Aorta (tissue), 5 donors: ENCODE measurements around the gene ARPC1A. TPM values are rescaled to one million over a fixed set of nuclear protein-coding genes. Genes with fewer than 3 reads are reported as not detected.

ENCODE experiments used
- ATAC-seq: fragments of 200-7000 bp; cut with Tn5 transposase; one replicate; pipeline ENCODE4 v1.9.1; 2022; ENCODE audit warnings: moderate library complexity; ENCODE audit not compliant: low FRiP score
- DNase-seq, 2 donors: peaks; one replicate each; pipeline ENCODE4 v3.0.0-alpha.2; 2020
- H3K27ac ChIP-seq, 2 donors: one replicate each; pipeline ENCODE4 v1.5.1; 2013; ENCODE audit warnings: low read length in 2 of 2, mild to moderate bottlenecking in 2 of 2, moderate library complexity in 2 of 2, control low read depth in 1 of 2, inconsistent platforms in 1 of 2, low read depth in 1 of 2
- H3K27me3 ChIP-seq, 2 donors: one replicate each; pipeline ENCODE4 v1.6.1; 2013; ENCODE audit warnings: control low read depth in 1 of 2, low read length in 1 of 2, mild to moderate bottlenecking in 1 of 2, moderate library complexity in 1 of 2; ENCODE audit not compliant: insufficient read depth in 2 of 2, control insufficient read depth in 1 of 2
- H3K36me3 ChIP-seq, 2 donors: one replicate each; pipeline ENCODE4 v1.6.1; 2013; ENCODE audit warnings: control low read depth in 1 of 2, low read length in 1 of 2, mild to moderate bottlenecking in 1 of 2; ENCODE audit not compliant: insufficient read depth in 2 of 2, control insufficient read depth in 1 of 2
- H3K4me1 ChIP-seq, 2 donors: one replicate each; pipeline ENCODE4 v1.6.1; 2013; ENCODE audit warnings: low read length in 2 of 2, control low read depth in 1 of 2, mild to moderate bottlenecking in 1 of 2, moderate library complexity in 1 of 2; ENCODE audit not compliant: insufficient read depth in 2 of 2, control insufficient read depth in 1 of 2
- H3K4me3 ChIP-seq, 2 donors: one replicate each; pipeline ENCODE4 v1.5.1; 2013; ENCODE audit warnings: low read length in 2 of 2, control low read depth in 1 of 2, mild to moderate bottlenecking in 1 of 2
- H3K9me3 ChIP-seq: one replicate; pipeline ENCODE4 v1.6.1; 2013; ENCODE audit warnings: mild to moderate bottlenecking, low read length; ENCODE audit not compliant: control insufficient read depth
- WGBS, 2 donors: extraction: QIAGEN DNeasy Blood & Tissue Kit; methylation state at CpG; one replicate each; pipeline ENCODE4 v1.1.7; 2013; 5-methylcytosine and 5-hydroxymethylcytosine counted together
- intact Hi-C, 2 donors: fragments of 100-400 bp; cut with DNase I; formaldehyde crosslinking; loops; one replicate each; pipeline versions ENCODE4 v1.14.2 to v1.15.0; 2022
- polyA plus RNA-seq, 2 donors: library from polyadenylated mRNA; stranded (reverse); fragments of 200-250 nt; gene quantifications; one replicate each; pipeline ENCODE4 v1.2.3, GENCODE V29; 2013
- total RNA-seq, 2 donors: library from RNA; stranded (reverse); fragmentation: NEBNext Ultra II Directional; extraction: Animal tissue kit (Norgen Biotek cat#: 25700); gene quantifications; one replicate each; pipeline ENCODE4 v1.2.1, GENCODE V29; 2021
- donor health status: healthy with polysubstance abuse.
- donor health status: Bipolar disorder and iron deficiency.
- donor health status: DM: no; HTN: no; CAD: no.
- donor health status: DM: no; HTN: no; CAD: no.
- donor health status: DM: yes; HTN: yes; CAD: no.

ARPC1A gene
- total and polyA plus RNA-seq, 4 donors = 95.1 to 227 (median 103) TPM

DNA sequence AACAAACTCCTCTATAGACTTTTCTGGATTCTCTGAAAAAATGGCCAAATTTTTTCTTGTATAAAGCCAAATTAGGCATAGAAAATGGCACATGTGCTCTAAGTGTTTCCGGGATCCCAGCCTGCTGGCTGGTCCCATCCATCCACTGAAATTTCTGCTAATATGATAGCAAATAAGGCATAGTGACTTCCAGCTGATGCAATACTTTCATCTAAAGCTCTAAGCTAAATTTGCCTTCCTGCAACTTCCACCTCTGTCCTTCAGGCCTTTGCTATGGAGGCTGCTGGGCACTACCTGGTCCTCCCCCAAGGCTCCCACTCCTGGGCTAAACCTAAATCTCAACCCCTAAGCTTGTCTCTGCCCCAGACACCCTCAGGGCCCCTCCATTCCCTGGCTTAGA lies 32.5 kb upstream of the ARPC1A start:
- ATAC-seq (no peak), DNase-seq (no peak)
- H3K4me3 ChIP-seq = no peak overlapping the region
- no peaks in the 10 kb centered on the region for H3K9me3 ChIP-seq
- 92% methylated on average over 1 of the region's 1 CpG for WGBS, 2 donors
- intact Hi-C loops = no loop called here
- no peak overlapping the region for H3K27ac ChIP-seq
- H3K4me1 ChIP-seq = no peaks in the 10 kb centered on the region
- no peaks in the 10 kb centered on the region for H3K27me3 ChIP-seq
- no peaks in the 10 kb centered on the region for H3K36me3 ChIP-seq

DNA sequence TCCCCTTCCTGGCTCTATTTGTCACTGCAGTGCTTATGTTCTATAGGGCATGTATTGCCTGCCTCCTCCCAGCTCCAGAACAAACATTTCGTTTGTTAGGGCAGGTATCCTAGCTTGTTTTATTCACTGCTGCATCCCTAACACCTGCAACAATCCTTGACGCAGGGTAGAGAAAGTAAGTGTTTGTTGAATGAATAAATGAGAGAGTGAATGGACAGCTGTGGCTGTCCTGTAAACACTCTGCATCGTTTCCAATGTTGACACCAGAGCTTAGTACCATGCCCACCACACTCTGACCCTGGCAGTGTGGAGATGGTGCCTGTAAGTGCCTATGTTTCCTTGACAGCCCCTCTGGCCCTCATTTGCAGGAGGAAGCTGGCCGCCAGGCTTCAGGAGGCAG lies 32.0 kb upstream of the ARPC1A start:
- 85 to 86% methylated on average over 4 of the region's 4 CpGs for WGBS, 2 donors
- Histone ChIP-seq H3K4me3 (no peak overlapping the region), H3K36me3 (no peaks in the 10 kb centered on the region), H3K4me1 (no peaks in the 10 kb centered on the region), H3K9me3 (no peaks in the 10 kb centered on the region), H3K27me3 (no peaks in the 10 kb centered on the region), H3K27ac (no peak overlapping the region)
- intact Hi-C loops = no loop called here
- no peak for DNase-seq
- no peak for ATAC-seq

DNA sequence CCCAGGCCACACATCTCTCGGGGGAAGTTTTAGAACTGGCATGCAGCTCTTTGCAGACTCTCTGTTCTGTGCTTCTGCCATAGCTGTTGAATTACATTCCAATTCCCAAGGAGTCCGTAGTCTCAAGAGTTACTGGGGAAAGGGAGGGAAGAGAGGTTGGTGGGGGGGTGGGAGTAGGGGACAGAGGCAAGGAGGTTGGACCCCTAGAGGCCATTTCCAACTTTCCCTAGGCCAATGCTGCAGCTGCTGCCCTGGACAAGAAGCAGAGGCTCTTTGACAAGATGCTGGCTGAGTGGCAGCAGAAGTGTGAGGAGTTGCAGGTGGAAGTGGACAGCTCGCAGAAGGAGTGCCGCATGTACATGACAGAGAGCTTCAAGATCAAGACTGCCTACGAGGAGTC lies 29.2 kb upstream of the ARPC1A start:
- 84 to 85% methylated on average over 5 of the region's 5 CpGs for WGBS, 2 donors
- intact Hi-C loops = no loop called here
- Histone ChIP-seq H3K9me3 (no peaks in the 10 kb centered on the region), H3K4me1 (no peaks in the 10 kb centered on the region), H3K36me3 (no peaks in the 10 kb centered on the region), H3K27ac (no peak overlapping the region), H3K4me3 (no peak overlapping the region), H3K27me3 (no peaks in the 10 kb centered on the region)
- no peak for ATAC-seq
- no peak for DNase-seq

DNA sequence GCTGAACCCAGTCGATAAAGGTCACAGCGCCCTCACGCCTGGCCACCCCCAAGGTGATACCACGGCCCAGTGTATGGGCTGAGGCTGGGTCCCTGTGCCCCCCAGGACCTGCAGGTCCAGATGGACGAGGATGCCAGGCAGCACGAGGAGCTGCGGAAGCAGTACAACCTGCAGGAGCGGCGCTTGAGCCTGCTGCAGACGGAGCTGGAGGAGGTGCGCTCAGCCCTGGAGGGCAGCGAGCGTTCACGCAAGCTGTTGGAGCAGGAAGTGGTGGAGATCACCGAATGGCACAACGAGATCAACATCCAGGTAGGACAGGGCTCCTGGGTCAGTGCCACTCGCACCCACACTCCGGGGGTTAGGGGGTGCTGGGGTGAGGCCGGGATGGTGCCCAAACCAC lies 24.2 kb upstream of the ARPC1A start:
- H3K9me3 ChIP-seq = no peaks in the 10 kb centered on the region
- ATAC-seq (no peak), DNase-seq (no peak)
- no peaks in the 10 kb centered on the region for H3K4me1 ChIP-seq
- no peaks in the 10 kb centered on the region for H3K27me3 ChIP-seq
- no peaks in the 10 kb centered on the region for H3K36me3 ChIP-seq
- no peak overlapping the region for H3K4me3 ChIP-seq
- intact Hi-C loops = no loop called here
- no peak overlapping the region for H3K27ac ChIP-seq
- 90 to 92% methylated on average over 19 of the region's 19 CpGs for WGBS, 2 donors

DNA sequence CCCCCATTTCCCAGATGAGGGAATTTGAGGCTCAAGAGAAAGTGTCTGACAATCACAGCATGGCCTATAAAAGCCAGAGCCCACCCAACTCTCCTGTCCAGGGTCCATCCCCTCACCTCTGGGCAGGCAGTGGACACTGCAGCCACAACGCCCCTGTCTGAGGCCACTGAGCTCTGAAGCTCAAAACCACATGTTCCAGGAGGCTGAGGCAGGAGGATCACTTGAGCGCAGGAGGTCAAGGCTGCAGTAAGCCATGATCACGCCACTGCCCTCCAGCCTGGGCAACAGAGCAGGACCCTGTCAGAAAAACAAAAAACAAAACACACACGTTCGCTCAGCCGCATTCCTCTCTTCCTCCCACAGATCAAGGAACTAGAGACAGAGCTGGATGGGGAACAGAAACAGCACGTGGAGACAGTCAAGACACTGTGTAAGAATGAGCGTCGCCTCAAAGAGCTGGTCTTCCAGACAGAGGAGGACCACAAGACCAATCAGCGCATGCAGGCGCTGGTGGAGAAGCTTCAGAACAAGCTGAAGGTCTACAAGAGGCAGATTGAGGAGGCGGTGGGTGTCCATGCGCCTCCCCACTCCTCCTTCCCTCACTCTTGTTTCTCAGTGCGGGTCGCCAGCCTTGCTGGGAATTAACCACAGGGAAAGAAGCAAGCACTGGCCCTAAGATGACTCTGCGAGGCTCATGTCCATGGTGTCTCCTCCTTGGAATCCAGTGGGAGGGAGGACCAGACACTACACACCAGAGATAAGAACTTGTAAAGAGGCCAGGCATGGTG lies 20.0 kb upstream of the ARPC1A start:
- 87 to 88% methylated on average over 16 of the region's 16 CpGs for WGBS, 2 donors
- DNase-seq = peak in 1 of 2 donors; percentile 52
- H3K27me3 ChIP-seq = no peaks in the 10 kb centered on the region
- H3K4me1 ChIP-seq = no peaks in the 10 kb centered on the region
- no peak overlapping the region for H3K27ac ChIP-seq
- ATAC-seq = no peak
- no peak overlapping the region for H3K4me3 ChIP-seq
- H3K36me3 ChIP-seq = no peaks in the 10 kb centered on the region
- intact Hi-C loops = no loop called here
- H3K9me3 ChIP-seq = no peaks in the 10 kb centered on the region

DNA sequence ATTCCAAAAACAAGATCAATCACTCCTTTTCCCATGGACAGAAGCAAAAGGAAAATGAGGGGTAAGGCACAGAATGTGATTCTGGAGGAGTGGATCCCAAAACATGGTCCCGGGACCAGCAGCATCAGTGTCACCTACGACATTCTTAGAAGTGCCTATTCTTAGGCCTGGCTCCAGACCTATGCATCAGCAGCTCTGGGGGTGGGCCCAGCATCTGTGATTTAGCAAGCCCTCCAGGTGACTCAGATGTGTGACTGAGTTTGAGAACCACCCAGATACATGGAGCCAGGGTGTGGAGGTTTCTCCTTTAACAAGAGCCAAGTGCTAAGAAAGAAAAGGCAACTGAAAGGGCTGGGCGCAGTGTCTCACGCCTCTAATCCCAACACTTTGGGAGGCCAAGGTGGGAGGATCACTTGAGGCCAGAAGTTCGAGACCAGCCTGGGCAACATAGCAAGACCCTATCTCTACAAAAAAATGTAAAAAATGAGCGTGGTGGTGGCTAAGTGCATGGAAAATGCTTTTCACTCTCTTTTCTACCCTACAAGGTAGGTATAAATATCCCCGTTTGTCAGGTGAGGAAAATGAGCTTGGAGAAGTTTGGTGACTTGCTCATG lies 17.1 kb upstream of the ARPC1A start:
- WGBS, 2 donors = 89 to 90% methylated on average over 7 of the region's 7 CpGs
- no peak for ATAC-seq
- no peak overlapping the region for H3K27ac ChIP-seq
- H3K27me3 ChIP-seq = no peaks in the 10 kb centered on the region
- no peaks in the 10 kb centered on the region for H3K4me1 ChIP-seq
- DNase-seq = peak in 1 of 2 donors; percentile 39
- no peaks in the 10 kb centered on the region for H3K9me3 ChIP-seq
- intact Hi-C loops = no loop called here
- no peaks in the 10 kb centered on the region for H3K36me3 ChIP-seq
- H3K4me3 ChIP-seq = no peak overlapping the region

DNA sequence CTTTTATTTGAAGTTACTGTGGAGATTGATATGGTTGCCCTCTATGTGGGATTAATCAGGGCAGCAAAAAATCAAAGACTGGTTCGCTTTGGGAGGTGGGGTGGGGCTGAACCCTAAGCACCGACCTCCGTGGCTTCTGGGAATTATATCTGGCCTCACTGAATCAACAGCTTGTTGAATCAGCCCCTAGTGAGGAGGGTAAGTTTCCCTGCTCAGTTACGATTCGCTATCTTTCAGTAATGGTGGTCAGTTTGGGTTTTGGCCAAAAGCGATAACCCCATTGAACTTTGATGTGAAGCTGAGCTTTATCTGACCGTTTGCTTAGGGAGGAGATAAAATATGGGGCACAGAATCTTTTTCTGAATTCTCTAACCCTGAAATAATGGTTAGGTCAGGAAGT lies 16.6 kb upstream of the ARPC1A start:
- no peak overlapping the region for H3K27ac ChIP-seq
- no peaks in the 10 kb centered on the region for H3K4me1 ChIP-seq
- no peaks in the 10 kb centered on the region for H3K36me3 ChIP-seq
- H3K27me3 ChIP-seq = no peaks in the 10 kb centered on the region
- ATAC-seq = no peak
- H3K9me3 ChIP-seq = no peaks in the 10 kb centered on the region
- DNase-seq = no peak
- H3K4me3 ChIP-seq = no peak overlapping the region
- intact Hi-C loops = no loop called here
- 91 to 92% methylated on average over 7 of the region's 7 CpGs for WGBS, 2 donors

DNA sequence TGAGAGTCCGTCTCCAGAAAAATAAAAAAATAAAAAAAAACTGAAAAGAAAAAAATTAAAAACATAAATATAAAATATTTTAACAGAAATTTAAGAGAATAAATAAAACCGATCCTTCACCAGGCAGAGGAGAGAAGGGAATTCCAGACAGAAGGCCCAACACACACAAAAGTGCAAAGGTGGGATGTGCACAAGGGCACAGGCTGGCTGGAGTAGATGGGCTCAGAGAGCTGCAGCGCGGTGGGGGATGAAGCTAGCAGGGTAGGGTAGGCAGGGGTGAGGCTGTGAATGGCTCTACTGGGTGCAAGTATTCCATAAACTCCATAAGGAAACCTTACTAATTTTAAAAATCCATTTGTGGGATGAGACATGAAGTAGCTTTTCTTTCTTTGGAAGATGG lies 15.7 kb upstream of the ARPC1A start:
- no peak overlapping the region for H3K27ac ChIP-seq
- intact Hi-C loops = loop anchor here in 1 of 2 donors (5.0 kb wide), 1 partner anchor 168 kb away; the partner anchor contains the start of gene SMURF1
- 95 to 100% methylated on average over 4 of the region's 4 CpGs for WGBS, 2 donors
- H3K4me3 ChIP-seq = no peak overlapping the region
- no peaks in the 10 kb centered on the region for H3K4me1 ChIP-seq
- DNase-seq = no peak
- no peaks in the 10 kb centered on the region for H3K9me3 ChIP-seq
- no peaks in the 10 kb centered on the region for H3K27me3 ChIP-seq
- ATAC-seq = no peak
- H3K36me3 ChIP-seq = no peaks in the 10 kb centered on the region

DNA sequence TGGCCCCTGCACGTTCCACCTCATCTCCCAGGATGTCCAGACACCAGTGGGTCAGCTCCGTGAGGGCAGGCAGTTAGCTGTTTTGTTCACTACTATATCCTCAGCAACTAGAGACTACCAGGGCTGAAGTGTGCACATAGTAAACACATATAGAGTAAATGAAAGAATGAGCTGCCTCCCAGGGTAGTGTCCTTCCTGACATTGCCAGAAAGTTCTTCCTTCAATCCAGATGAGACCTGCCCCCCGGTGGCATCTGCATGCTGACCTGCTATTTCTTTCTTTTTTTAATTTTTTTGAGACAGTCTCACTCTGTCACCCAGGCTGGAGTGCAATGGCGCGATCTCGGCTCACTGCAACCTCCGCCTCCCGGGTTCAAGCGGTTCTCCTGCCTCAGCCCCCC lies 14.0 kb upstream of the ARPC1A start:
- Histone ChIP-seq H3K27ac (no peak overlapping the region), H3K36me3 (no peaks in the 10 kb centered on the region), H3K9me3 (no peaks in the 10 kb centered on the region), H3K4me3 (no peak overlapping the region), H3K27me3 (no peaks in the 10 kb centered on the region), H3K4me1 (no peaks in the 10 kb centered on the region)
- ATAC-seq (no peak), DNase-seq (no peak)
- intact Hi-C loops = loop anchor here (2.0 to 5.0 kb wide), 3 partner anchors 167 to 271 kb away; partner anchors contain the start of gene SMURF1 (in 2 of the 2)
- 68 to 75% methylated on average over 9 of the region's 9 CpGs for WGBS, 2 donors
